GM12878 (cell line): ENCODE measurements around the gene INSRR. TPM values are rescaled to one million over a fixed set of nuclear protein-coding genes. Genes with fewer than 3 reads are reported as not detected.

Experiments used
- ATAC-seq: fragments of 200-7000 bp; cut with Tn5 transposase; 3 replicates; pipeline ENCODE4 v1.9.1; 2020; ENCODE audit warnings: mild to moderate bottlenecking, moderate library complexity
- BruUV-seq: library from RNA; stranded (reverse); fragments of 400-500 nt; replicated peaks from 2 replicates; lab custom pipeline; 2021; lab: Mats Ljungman, UMichigan
- CTCF ChIA-PET: fragments of 300-600 bp; sonication (Branson Sonifier 250); formaldehyde crosslinking; extraction: SDS; loops from one replicate; lab custom pipeline; 2021; ENCODE audit warnings: inconsistent platforms; lab: Yijun Ruan, JAX
- POLR2A ChIA-PET: fragments of 350-600 bp; formaldehyde crosslinking; extraction: SDS; loops from one replicate; lab custom pipeline; 2021; ENCODE audit warnings: inconsistent platforms; lab: Charles Lee
- RAD21 ChIA-PET: fragments of 300-600 bp; sonication (Branson Sonifier 250); formaldehyde crosslinking; loops from one replicate; lab custom pipeline; 2023; ENCODE audit warnings: antibody characterized with exemption; ENCODE audit not compliant: unreplicated experiment; lab: Charles Lee
- SMC1A ChIA-PET: fragments of 300-600 bp; sonication (Branson Sonifier 250); formaldehyde crosslinking; loops from one replicate; lab custom pipeline; 2023; ENCODE audit not compliant: unreplicated experiment, uncharacterized antibody; lab: Charles Lee
- DNase-seq: peaks from one replicate; pipeline ENCODE4 v3.0.0-alpha.2; 2011; ENCODE audit warnings: low read depth, low spot score
- FAIRE-seq: peaks from 3 replicates; lab custom pipeline; 2011; peaks lifted over from hg19 to GRCh38; lab: Jason Lieb, UNC
- H2AFZ ChIP-seq: 2 replicates; pipeline ENCODE4 v1.6.0; 2011; ENCODE audit warnings: low read depth, low read length, control low read depth; ENCODE audit not compliant: control insufficient read depth
- H3K27ac ChIP-seq: 2 replicates; pipeline ENCODE4 v1.5.1; 2011; ENCODE audit warnings: control low read depth; ENCODE audit not compliant: control insufficient read depth, insufficient read depth
- H3K27me3 ChIP-seq, 2 experiments: replicated peaks in 1 of 2; 2 replicates each; pipeline versions ENCODE4 v1.6.0 to v1.6.1; 2011; ENCODE audit warnings: low read length in 1 of 2; ENCODE audit not compliant: control insufficient read depth in 2 of 2, insufficient read depth in 2 of 2
- H3K36me3 ChIP-seq, 2 experiments: 2 replicates each; pipeline ENCODE4 v1.5.1; 2011; ENCODE audit warnings: low read length in 1 of 2; ENCODE audit not compliant: control insufficient read depth in 2 of 2, insufficient read depth in 2 of 2
- H3K4me1 ChIP-seq: 2 replicates; pipeline ENCODE4 v1.6.1; 2011; ENCODE audit warnings: mild to moderate bottlenecking, low read length, moderate library complexity, mixed read lengths; ENCODE audit not compliant: control insufficient read depth, insufficient read depth
- H3K4me2 ChIP-seq: 2 replicates; pipeline ENCODE4 v1.6.0; 2011; ENCODE audit warnings: control low read depth; ENCODE audit not compliant: control insufficient read depth, insufficient read depth
- H3K4me3 ChIP-seq: fragments of 200-600 bp; sonication (generic); 2 replicates; pipeline ENCODE4 v1.5.1; 2016
- H3K79me2 ChIP-seq: 2 replicates; pipeline ENCODE4 v1.6.0; 2011; ENCODE audit warnings: low read length; ENCODE audit not compliant: control insufficient read depth, insufficient read depth
- H3K9ac ChIP-seq: 2 replicates; pipeline ENCODE4 v1.8.0; 2011; ENCODE audit warnings: low read length, control low read depth, mixed read lengths; ENCODE audit not compliant: control insufficient read depth, insufficient read depth
- H3K9me3 ChIP-seq: replicated peaks from 3 replicates; pipeline ENCODE4 v1.5.1; 2011; ENCODE audit warnings: mild to moderate bottlenecking, low read length; ENCODE audit not compliant: control insufficient read depth, insufficient read depth
- H4K20me1 ChIP-seq: 2 replicates; pipeline ENCODE4 v1.6.0; 2011; ENCODE audit not compliant: control insufficient read depth, insufficient read depth
- CEBPB ChIP-seq, 2 experiments: fragments of 150-350 bp in 1 of 2; IDR thresholded peaks; 2 replicates each; pipeline ENCODE4 v1.6.1; 2012 to 2014; ENCODE audit warnings: low read depth in 2 of 2, low read length in 2 of 2, borderline replicate concordance in 1 of 2, inconsistent platforms in 1 of 2
- EGR1 ChIP-seq, 2 experiments: IDR thresholded peaks; 1 replicate in 1 of 2; 2 replicates in 1 of 2; pipeline ENCODE4 v1.6.1; 2011 to 2012; ENCODE audit warnings: low read depth in 2 of 2, low read length in 2 of 2, borderline replicate concordance in 1 of 2, mild to moderate bottlenecking in 1 of 2, moderate library complexity in 1 of 2
- HCFC1 ChIP-seq: fragments of 150-350 bp; IDR thresholded peaks from 2 replicates; pipeline ENCODE4 v1.6.1; 2014; ENCODE audit warnings: low read length
- HDGF ChIP-seq: fragments of 450-650 bp; IDR thresholded peaks from 2 replicates; pipeline ENCODE4 v1.6.1; 2016; ENCODE audit warnings: antibody characterized with exemption
- IRF4 ChIP-seq: IDR thresholded peaks from 2 replicates; pipeline ENCODE4 v1.6.1; 2011; ENCODE audit warnings: low read depth, low read length
- NFYA ChIP-seq: IDR thresholded peaks from 2 replicates; pipeline ENCODE4 v1.6.1; 2011; ENCODE audit warnings: low read depth, mild to moderate bottlenecking, low read length, improper control_type of control experiment, borderline replicate concordance
- NR2C1 ChIP-seq: fragments of 450-650 bp; IDR thresholded peaks from 2 replicates; pipeline ENCODE4 v1.6.1; 2017; ENCODE audit warnings: antibody characterized with exemption, mild to moderate bottlenecking, moderate library complexity
- NRF1 ChIP-seq: conservative IDR thresholded peaks from 2 replicates; pipeline ENCODE4 v1.6.1; 2011; ENCODE audit warnings: mild to moderate bottlenecking, low read depth, low read length, improper control_type of control experiment
- RAD51 ChIP-seq: fragments of 450-650 bp; IDR thresholded peaks from 2 replicates; pipeline ENCODE4 v1.6.1; 2016; ENCODE audit warnings: moderate library complexity, mild to moderate bottlenecking, inconsistent platforms
- RUNX3 ChIP-seq: IDR thresholded peaks from 2 replicates; pipeline ENCODE4 v1.6.1; 2012; ENCODE audit warnings: low read length, inconsistent platforms
- SPI1 ChIP-seq: IDR thresholded peaks from 2 replicates; pipeline ENCODE4 v1.6.1; 2011; ENCODE audit warnings: low read depth, mild to moderate bottlenecking, low read length, moderate library complexity, borderline replicate concordance; ENCODE audit not compliant: insufficient read depth
- WGBS: methylation state at CpG from one replicate; pipeline ENCODE4 v1.1.6; 2016; ENCODE audit warnings: low lambda C conversion rate; ENCODE audit not compliant: insufficient replicate concordance, insufficient coverage; ENCODE audit errors: missing lambda C conversion rate; 5-methylcytosine and 5-hydroxymethylcytosine counted together
- in situ Hi-C: fragments of 300-500 bp; cut with MboI; formaldehyde crosslinking; loops from 9 replicates; pipeline ENCODE4 v1.14.3; 2018; ENCODE audit warnings: mixed read lengths
- intact Hi-C: fragments of 100-400 bp; cut with micrococcal nuclease; formaldehyde crosslinking; loops from one replicate; pipeline ENCODE4 v1.14.2; 2022; ENCODE audit not compliant: unreplicated experiment
- polyA plus RNA-seq, 11 experiments: library from polyadenylated mRNA; depleted of rRNA in 4 of 11; unstranded in 6 of 11; stranded (reverse) in 5 of 11; fragments of >200 nt; fragmentation: Nextera tagmentation in 4 of 11; fragmentation: Illumina TruSeq in 1 of 11; extraction: Ambion mirVana in 4 of 11; extraction: Trizol in 1 of 11; gene quantifications; 1 replicate in 1 of 11; 2 replicates in 10 of 11; pipeline versions ENCODE4 v1.2.1 to v1.2.3, GENCODE V29; 2011 to 2016; ENCODE audit warnings: inconsistent platforms in 2 of 11, missing spikeins in 2 of 11, low read depth in 1 of 11
- total RNA-seq, 4 experiments: library from RNA; depleted of rRNA in 3 of 4; stranded (reverse); fragments of >200 nt in 3 of 4; fragmentation: Illumina TruSeq in 1 of 4; extraction: Trizol in 1 of 4; gene quantifications; 2 replicates each; pipeline versions ENCODE4 v1.2.1 to v1.2.3, GENCODE V29; 2013 to 2021
- TF ChIP-seq, protein P1 (sequence below), 3 experiments: IDR thresholded peaks in 2 of 3; conservative IDR thresholded peaks in 1 of 3; 2 replicates each; pipeline ENCODE4 v1.5.1; 2011; ENCODE audit warnings: low read depth in 3 of 3, low read length in 3 of 3, mild to moderate bottlenecking in 3 of 3, control low read depth in 2 of 3, moderate library complexity in 2 of 3, inconsistent platforms in 1 of 3, mixed read lengths in 1 of 3; ENCODE audit not compliant: control insufficient read depth in 2 of 3, insufficient read depth in 1 of 3; ENCODE audit errors: extremely low read depth in 1 of 3
- TF ChIP-seq, protein P2 (sequence below): fragments of 150-350 bp; IDR thresholded peaks from 2 replicates; pipeline ENCODE4 v1.6.1; 2016; ENCODE audit warnings: low read depth, low read length
- TF ChIP-seq, protein P3 (sequence below): fragments of 450-650 bp; formaldehyde crosslinking; IDR thresholded peaks from 2 replicates; pipeline ENCODE4 v1.4.0; 2022; ENCODE audit warnings: mild to moderate bottlenecking, moderate library complexity
- TF ChIP-seq, protein P4 (sequence below): fragments of 450-650 bp; IDR thresholded peaks from 2 replicates; pipeline ENCODE4 v1.6.1; 2014; ENCODE audit warnings: mild to moderate bottlenecking

INSRR gene
- total and polyA plus RNA-seq, 10 of the 15 experiments (the other 5 are each of a cell fraction or from before 2014, with no cell fraction given) = 0.01 TPM; not detected in 9

DNA sequence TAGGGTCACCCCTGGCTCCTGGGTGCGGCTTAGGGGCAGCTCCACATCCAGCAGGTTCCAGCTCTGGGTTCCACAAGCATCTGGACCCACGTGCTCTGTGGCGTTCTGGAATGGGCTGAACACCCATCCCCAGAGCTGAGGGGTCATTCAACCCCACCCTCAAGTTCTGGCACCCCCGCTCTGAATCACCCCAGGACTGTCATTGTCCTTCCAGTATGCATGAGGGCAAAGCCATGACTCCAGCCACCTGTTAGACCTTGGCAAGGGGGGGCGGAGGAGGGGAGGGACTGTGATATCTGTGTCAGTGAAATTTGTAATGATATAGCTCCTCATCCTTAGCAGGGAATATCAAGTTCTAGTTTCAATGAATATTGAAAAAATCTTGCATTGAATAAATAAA lies 12.3 kb downstream of the INSRR start:
- ATAC-seq = no peak
- ChIA-PET CTCF (interaction anchor here (0.6 to 2.6 kb wide), 4 partner anchors 8 to 157 kb away, joined by 3 to 23 read pairs (median 4); no protein-coding TSS in a partner anchor), POLR2A (no interaction called here), SMC1A (interaction anchor here (0.9 kb wide), 1 partner anchor 8 kb away, joined by 4 read pairs; no protein-coding TSS in a partner anchor), RAD21 (interaction anchor here (1.1 to 1.2 kb wide), 2 partner anchors 43 to 125 kb away, joined by 3 to 4 read pairs; no protein-coding TSS in a partner anchor)
- Histone ChIP-seq H3K27ac (no peak overlapping the region), H3K36me3 (no peaks in the 10 kb centered on the region), H4K20me1 (no peaks in the 10 kb centered on the region), H3K9ac (no peak overlapping the region), H3K27me3 (peaks cover 0 to 7% of the 10 kb centered on the region in 2 experiments; a peak in 3 of 4 replicates), H3K9me3 (no peaks in the 10 kb centered on the region), H3K79me2 (no peaks in the 10 kb centered on the region), H3K4me3 (no peak overlapping the region), H3K4me2 (no peak overlapping the region), H3K4me1 (no peaks in the 10 kb centered on the region), H2AFZ (no peak overlapping the region)
- no TSS peak for BruUV-seq
- no peak for FAIRE-seq
- in situ Hi-C loops (no loop called here), intact Hi-C loops (no loop called here)
- 35% methylated on average over 5 of the region's 5 CpGs for WGBS
- DNase-seq = no peak
- TF ChIP-seq HDGF (no peak), NR2C1 (no peak), HCFC1 (no peak), NFYA (no peak), SPI1 (no peak), RUNX3 (no peak), CEBPB (IDR thresholded peaks at IDR 0.05; ENCODE audit: borderline replicate concordance in 1 of 2, low read depth in 2 of 2, low read length in 2 of 2) (no peak), EGR1 (IDR thresholded peaks at IDR 0.05; ENCODE audit: borderline replicate concordance in 1 of 2, low read depth in 2 of 2, low read length in 2 of 2) (no peak), NRF1 (no peak), RAD51 (no peak), IRF4 (no peak)
- TF ChIP-seq, protein P1, sequence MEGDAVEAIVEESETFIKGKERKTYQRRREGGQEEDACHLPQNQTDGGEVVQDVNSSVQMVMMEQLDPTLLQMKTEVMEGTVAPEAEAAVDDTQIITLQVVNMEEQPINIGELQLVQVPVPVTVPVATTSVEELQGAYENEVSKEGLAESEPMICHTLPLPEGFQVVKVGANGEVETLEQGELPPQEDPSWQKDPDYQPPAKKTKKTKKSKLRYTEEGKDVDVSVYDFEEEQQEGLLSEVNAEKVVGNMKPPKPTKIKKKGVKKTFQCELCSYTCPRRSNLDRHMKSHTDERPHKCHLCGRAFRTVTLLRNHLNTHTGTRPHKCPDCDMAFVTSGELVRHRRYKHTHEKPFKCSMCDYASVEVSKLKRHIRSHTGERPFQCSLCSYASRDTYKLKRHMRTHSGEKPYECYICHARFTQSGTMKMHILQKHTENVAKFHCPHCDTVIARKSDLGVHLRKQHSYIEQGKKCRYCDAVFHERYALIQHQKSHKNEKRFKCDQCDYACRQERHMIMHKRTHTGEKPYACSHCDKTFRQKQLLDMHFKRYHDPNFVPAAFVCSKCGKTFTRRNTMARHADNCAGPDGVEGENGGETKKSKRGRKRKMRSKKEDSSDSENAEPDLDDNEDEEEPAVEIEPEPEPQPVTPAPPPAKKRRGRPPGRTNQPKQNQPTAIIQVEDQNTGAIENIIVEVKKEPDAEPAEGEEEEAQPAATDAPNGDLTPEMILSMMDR (IDR thresholded peaks at IDR 0.05 in 2 of 3, conservative IDR thresholded peaks at IDR 0.05 in 1 of 3; ENCODE audit: control insufficient read depth in 2 of 3, extremely low read depth in 1 of 3, insufficient read depth in 1 of 3, low read depth in 3 of 3, low read length in 3 of 3) = no peak
- TF ChIP-seq, protein P2, sequence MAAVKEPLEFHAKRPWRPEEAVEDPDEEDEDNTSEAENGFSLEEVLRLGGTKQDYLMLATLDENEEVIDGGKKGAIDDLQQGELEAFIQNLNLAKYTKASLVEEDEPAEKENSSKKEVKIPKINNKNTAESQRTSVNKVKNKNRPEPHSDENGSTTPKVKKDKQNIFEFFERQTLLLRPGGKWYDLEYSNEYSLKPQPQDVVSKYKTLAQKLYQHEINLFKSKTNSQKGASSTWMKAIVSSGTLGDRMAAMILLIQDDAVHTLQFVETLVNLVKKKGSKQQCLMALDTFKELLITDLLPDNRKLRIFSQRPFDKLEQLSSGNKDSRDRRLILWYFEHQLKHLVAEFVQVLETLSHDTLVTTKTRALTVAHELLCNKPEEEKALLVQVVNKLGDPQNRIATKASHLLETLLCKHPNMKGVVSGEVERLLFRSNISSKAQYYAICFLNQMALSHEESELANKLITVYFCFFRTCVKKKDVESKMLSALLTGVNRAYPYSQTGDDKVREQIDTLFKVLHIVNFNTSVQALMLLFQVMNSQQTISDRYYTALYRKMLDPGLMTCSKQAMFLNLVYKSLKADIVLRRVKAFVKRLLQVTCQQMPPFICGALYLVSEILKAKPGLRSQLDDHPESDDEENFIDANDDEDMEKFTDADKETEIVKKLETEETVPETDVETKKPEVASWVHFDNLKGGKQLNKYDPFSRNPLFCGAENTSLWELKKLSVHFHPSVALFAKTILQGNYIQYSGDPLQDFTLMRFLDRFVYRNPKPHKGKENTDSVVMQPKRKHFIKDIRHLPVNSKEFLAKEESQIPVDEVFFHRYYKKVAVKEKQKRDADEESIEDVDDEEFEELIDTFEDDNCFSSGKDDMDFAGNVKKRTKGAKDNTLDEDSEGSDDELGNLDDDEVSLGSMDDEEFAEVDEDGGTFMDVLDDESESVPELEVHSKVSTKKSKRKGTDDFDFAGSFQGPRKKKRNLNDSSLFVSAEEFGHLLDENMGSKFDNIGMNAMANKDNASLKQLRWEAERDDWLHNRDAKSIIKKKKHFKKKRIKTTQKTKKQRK = no peak
- TF ChIP-seq, protein P3, sequence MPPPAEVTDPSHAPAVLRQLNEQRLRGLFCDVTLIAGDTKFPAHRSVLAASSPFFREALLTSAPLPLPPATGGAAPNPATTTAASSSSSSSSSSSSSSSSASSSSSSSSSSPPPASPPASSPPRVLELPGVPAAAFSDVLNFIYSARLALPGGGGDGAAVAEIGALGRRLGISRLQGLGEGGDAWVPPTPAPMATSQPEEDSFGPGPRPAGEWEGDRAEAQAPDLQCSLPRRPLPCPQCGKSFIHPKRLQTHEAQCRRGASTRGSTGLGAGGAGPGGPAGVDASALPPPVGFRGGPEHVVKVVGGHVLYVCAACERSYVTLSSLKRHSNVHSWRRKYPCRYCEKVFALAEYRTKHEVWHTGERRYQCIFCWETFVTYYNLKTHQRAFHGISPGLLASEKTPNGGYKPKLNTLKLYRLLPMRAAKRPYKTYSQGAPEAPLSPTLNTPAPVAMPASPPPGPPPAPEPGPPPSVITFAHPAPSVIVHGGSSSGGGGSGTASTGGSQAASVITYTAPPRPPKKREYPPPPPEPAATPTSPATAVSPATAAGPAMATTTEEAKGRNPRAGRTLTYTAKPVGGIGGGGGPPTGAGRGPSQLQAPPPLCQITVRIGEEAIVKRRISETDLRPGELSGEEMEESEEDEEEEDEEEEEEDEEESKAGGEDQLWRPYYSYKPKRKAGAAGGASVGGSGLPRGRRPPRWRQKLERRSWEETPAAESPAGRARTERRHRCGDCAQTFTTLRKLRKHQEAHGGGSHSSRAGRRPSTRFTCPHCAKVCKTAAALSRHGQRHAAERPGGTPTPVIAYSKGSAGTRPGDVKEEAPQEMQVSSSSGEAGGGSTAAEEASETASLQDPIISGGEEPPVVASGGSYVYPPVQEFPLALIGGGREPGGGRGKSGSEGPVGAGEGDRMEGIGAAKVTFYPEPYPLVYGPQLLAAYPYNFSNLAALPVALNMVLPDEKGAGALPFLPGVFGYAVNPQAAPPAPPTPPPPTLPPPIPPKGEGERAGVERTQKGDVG (CRISPR knock-in tag) = no peak
- TF ChIP-seq, protein P4, sequence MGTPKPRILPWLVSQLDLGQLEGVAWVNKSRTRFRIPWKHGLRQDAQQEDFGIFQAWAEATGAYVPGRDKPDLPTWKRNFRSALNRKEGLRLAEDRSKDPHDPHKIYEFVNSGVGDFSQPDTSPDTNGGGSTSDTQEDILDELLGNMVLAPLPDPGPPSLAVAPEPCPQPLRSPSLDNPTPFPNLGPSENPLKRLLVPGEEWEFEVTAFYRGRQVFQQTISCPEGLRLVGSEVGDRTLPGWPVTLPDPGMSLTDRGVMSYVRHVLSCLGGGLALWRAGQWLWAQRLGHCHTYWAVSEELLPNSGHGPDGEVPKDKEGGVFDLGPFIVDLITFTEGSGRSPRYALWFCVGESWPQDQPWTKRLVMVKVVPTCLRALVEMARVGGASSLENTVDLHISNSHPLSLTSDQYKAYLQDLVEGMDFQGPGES = no peak
